T-helper 2 cell treated with Interferon-gamma antibody and Interleukin-4, amounts not matched to agents 5 μg/mL and 100 μg/mL, for 36 hours (primary cell): ENCODE data around the gene KCNIP2.
A peak's percentile ranks its signal among the peaks of the same experiment; 100 is the strongest.
"Not testable (repeated sequence)": the region's sequence is repeated elsewhere in the genome, so short reads cannot be mapped to it uniquely, and the experiment has no call there.

Source experiments
- DNase-seq: peaks from one replicate; pipeline ENCODE4 v3.0.0; 2021; ENCODE audit warnings: low spot score
- H3K27ac Mint-ChIP-seq: one replicate; pipeline ENCODE4 v1.8.0; 2021; ENCODE audit warnings: mild to moderate bottlenecking, mixed read lengths
- H3K27me3 Mint-ChIP-seq: one replicate; pipeline ENCODE4 v1.8.0; 2021; ENCODE audit warnings: low read depth, mixed read lengths
- H3K36me3 Mint-ChIP-seq: one replicate; pipeline ENCODE4 v1.8.0; 2021; ENCODE audit warnings: low read depth, mixed read lengths
- H3K4me1 Mint-ChIP-seq: one replicate; pipeline ENCODE4 v1.8.0; 2021; ENCODE audit warnings: low read depth, mixed read lengths
- H3K4me3 Mint-ChIP-seq: one replicate; pipeline ENCODE4 v1.8.0; 2022; ENCODE audit warnings: mild to moderate bottlenecking, moderate library complexity, mixed read lengths
- H3K9me3 Mint-ChIP-seq: one replicate; pipeline ENCODE4 v1.8.0; 2021; ENCODE audit warnings: mixed read lengths

Gene KCNIP2

DNA sequence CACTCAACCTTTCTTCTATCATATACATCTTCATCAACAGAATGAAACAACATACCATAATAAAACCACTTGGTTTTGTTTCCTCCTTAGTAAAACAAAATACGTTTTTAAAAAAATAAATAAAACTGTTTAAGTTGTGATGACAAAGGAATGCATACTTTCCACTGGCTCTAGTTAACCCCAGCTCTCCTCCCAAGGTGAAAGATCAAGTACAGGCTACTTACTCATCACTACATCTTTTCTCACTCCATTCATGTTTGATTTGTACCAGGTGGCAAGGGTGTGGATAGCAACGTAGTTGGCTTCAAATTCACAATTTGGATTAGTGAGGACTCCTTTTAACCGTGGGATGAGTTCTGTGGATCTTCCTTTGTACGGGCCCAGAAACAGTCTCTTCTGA, 40.1 kb downstream of the KCNIP2 start:
- peaks cover 4% of the 10 kb centered on the region for H3K4me1 Mint-ChIP-seq
- H3K27me3 Mint-ChIP-seq = no peaks in the 10 kb centered on the region
- no peak overlapping the region for H3K4me3 Mint-ChIP-seq
- H3K27ac Mint-ChIP-seq = no peak overlapping the region
- H3K36me3 Mint-ChIP-seq = peaks cover 58% of the 10 kb centered on the region
- no peaks in the 10 kb centered on the region for H3K9me3 Mint-ChIP-seq
- no peak for DNase-seq

GRCh38 chr10:101797403-101798059, 46.1 kb downstream of the KCNIP2 start:
- H3K27me3 Mint-ChIP-seq = no peaks in the 10 kb centered on the region
- H3K4me3 Mint-ChIP-seq = no peak overlapping the region
- peaks cover 7% of the 10 kb centered on the region for H3K4me1 Mint-ChIP-seq
- H3K27ac Mint-ChIP-seq = no peak overlapping the region
- H3K9me3 Mint-ChIP-seq = no peaks in the 10 kb centered on the region
- no peak for DNase-seq
- peaks cover 76% of the 10 kb centered on the region for H3K36me3 Mint-ChIP-seq

GRCh38 chr10:101793526-101793925, 50.1 kb downstream of the KCNIP2 start:
- Mint-ChIP-seq H3K4me1 (peaks cover 4% of the 10 kb centered on the region), H3K4me3 (no peak overlapping the region), H3K9me3 (no peaks in the 10 kb centered on the region), H3K27me3 (no peaks in the 10 kb centered on the region), H3K36me3 (peaks cover 60% of the 10 kb centered on the region), H3K27ac (no peak overlapping the region)
- no peak for DNase-seq

- H3K9me3 Mint-ChIP-seq = no peaks in the 10 kb centered on the region
- H3K27me3 Mint-ChIP-seq = no peaks in the 10 kb centered on the region
- H3K4me1 Mint-ChIP-seq = peaks cover 6% of the 10 kb centered on the region
- peaks cover 49% of the 10 kb centered on the region for H3K36me3 Mint-ChIP-seq
- no peak overlapping the region for H3K27ac Mint-ChIP-seq
- no peak for DNase-seq
- H3K4me3 Mint-ChIP-seq = no peak overlapping the region
Observed at GRCh38 chr10:101789686-101790085, 53.9 kb downstream of the KCNIP2 start.

DNA sequence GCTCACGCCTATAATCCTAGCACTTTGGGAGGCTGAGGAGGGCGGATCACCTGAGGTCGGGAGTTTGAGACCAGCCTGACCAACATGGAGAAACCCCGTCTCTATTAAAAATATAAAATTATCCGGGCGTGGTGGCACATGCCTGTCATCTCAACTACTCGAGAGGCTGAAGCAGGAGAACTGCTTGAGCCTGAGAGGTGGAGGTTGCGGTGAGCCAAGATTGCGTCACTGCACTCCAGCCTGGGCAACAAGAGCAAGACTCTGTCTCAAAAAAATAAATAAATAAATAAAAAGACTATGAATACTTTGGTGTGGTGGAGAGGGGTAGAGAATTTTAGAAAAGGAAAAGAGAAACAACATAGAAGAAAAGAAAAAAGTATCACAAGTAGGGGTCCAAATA, 54.4 kb downstream of the KCNIP2 start:
- not testable (repeated sequence) for H3K27me3 Mint-ChIP-seq, H3K9me3 Mint-ChIP-seq, H3K27ac Mint-ChIP-seq, DNase-seq, H3K4me3 Mint-ChIP-seq, H3K4me1 Mint-ChIP-seq
- peaks cover 48% of the 10 kb centered on the region for H3K36me3 Mint-ChIP-seq

GRCh38 chr10:101785801-101786200, 57.8 kb downstream of the KCNIP2 start:
- Mint-ChIP-seq H3K27me3 (no peaks in the 10 kb centered on the region), H3K27ac (no peak overlapping the region), H3K4me1 (peaks cover 35% of the 10 kb centered on the region), H3K4me3 (no peak overlapping the region), H3K36me3 (peaks cover 36% of the 10 kb centered on the region), H3K9me3 (no peaks in the 10 kb centered on the region)
- no peak for DNase-seq

- peak overlapping the region; percentile 96 for H3K4me3 Mint-ChIP-seq
- peaks cover 32% of the 10 kb centered on the region for H3K36me3 Mint-ChIP-seq
- DNase-seq = no peak
- no peaks in the 10 kb centered on the region for H3K9me3 Mint-ChIP-seq
- peaks cover 36% of the 10 kb centered on the region for H3K4me1 Mint-ChIP-seq
- no peaks in the 10 kb centered on the region for H3K27me3 Mint-ChIP-seq
- H3K27ac Mint-ChIP-seq = peak overlapping the region; percentile 96
Observed at GRCh38 chr10:101784558-101784957, 59.0 kb downstream of the KCNIP2 start.

DNA sequence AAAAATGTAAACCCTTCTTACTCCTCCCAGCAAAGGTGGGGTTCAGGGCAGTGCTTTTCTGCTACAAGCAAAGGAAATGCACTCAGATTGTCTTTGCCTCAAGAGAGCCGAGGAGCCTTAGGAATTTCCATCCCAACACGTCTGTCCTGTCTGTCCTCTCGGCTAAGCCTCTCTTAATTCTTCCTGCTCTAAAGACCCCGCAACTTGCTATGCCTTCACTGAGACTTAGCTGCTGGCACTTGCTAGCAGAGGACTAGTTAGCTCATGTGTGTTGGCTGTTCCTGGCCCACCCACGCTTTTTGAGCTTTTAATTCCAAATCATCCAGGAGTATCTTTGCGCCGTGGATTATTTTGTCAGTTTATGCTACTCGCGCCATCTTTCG, 59.9 kb downstream of the KCNIP2 start:
- Mint-ChIP-seq H3K4me1 (peaks cover 41% of the 10 kb centered on the region), H3K9me3 (no peaks in the 10 kb centered on the region), H3K27ac (peak overlapping the region; percentile 96), H3K36me3 (peaks cover 30% of the 10 kb centered on the region), H3K4me3 (peak overlapping the region; percentile 96), H3K27me3 (peaks cover 5% of the 10 kb centered on the region)
- no peak for DNase-seq

- Mint-ChIP-seq H3K4me3 (peak within 1 kb of the TSS; percentile 96), H3K27ac (peak within 1 kb of the TSS; percentile 96), H3K36me3 (peaks cover 31% of the 10 kb centered on the region), H3K4me1 (peaks cover 42% of the 10 kb centered on the region), H3K27me3 (peaks cover 8% of the 10 kb centered on the region), H3K9me3 (no peaks in the 10 kb centered on the region)
- peak; percentile 87 for DNase-seq
Observed at GRCh38 chr10:101782811-101783735, 60.5 kb downstream of the KCNIP2 start, which contains the start of gene NPM3. Gene NPM3 (minus strand): TSS chr10:101783446. CDS start chr10:101783390, 56 bp downstream.

DNA sequence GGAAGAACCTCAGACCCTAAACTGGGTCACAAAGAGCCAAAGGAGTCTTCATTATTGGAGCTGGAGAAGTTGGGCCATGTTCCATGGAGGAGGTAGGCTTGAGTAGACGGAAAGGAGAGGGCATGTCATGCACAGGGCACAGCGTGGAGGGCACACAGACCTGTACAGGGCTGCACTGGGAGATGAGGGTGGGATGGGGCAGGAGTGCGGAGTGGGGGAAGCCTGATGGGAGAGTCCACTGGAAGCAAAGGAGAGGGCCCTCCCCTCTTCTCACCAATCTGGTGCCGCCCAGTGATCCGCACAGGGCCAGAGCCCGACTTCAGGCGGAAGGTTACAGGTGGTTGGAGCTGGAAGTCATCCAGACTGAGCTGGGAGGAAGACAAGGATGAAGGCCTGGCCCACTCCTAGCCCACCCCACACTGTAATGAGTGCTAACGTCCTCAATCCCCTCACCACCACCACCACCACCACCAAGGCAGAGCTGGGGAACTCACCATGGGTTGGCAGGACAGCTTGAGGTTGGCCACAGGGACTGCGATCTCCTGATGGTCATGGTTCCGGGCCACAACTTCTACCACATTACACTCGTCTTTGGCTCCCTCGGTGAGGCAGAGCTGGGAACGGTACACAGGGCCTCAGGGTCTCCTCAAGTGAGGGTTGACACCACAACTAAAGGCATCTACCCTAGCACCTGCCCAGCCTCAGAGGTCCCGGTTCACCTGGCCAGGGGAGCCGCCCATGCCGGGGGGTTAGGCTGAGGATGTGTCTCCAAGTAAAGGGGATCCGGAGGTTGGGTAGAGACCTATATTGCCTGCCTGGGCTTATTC, 61.4 kb downstream of the KCNIP2 start:
- H3K27ac Mint-ChIP-seq = peak overlapping the region; percentile 50
- H3K4me3 Mint-ChIP-seq = peak overlapping the region; percentile 96
- H3K36me3 Mint-ChIP-seq = peaks cover 30% of the 10 kb centered on the region
- peaks cover 42% of the 10 kb centered on the region for H3K4me1 Mint-ChIP-seq
- no peak for DNase-seq
- H3K9me3 Mint-ChIP-seq = no peaks in the 10 kb centered on the region
- H3K27me3 Mint-ChIP-seq = peaks cover 16% of the 10 kb centered on the region

DNA sequence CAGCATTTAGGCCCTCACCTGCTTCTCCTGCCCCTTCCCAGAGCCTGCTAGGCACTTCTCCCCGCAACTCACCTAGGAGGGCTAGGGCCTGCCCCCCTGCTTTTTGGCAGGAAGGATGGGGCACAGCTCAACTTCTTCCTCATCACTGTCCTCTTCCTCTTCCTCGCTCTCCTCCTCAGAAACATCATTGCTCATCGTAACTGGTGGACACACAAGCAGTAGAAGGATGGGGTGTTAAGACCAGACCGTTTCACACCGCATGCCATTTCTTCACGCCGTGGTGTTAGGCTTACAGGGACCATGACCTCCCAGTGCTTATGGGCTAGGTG, 62.0 kb downstream of the KCNIP2 start:
- Mint-ChIP-seq H3K4me3 (peak overlapping the region; percentile 96), H3K27ac (peak overlapping the region; percentile 50), H3K36me3 (peaks cover 29% of the 10 kb centered on the region), H3K9me3 (no peaks in the 10 kb centered on the region), H3K4me1 (peaks cover 42% of the 10 kb centered on the region), H3K27me3 (peaks cover 22% of the 10 kb centered on the region)
- no peak for DNase-seq

DNA sequence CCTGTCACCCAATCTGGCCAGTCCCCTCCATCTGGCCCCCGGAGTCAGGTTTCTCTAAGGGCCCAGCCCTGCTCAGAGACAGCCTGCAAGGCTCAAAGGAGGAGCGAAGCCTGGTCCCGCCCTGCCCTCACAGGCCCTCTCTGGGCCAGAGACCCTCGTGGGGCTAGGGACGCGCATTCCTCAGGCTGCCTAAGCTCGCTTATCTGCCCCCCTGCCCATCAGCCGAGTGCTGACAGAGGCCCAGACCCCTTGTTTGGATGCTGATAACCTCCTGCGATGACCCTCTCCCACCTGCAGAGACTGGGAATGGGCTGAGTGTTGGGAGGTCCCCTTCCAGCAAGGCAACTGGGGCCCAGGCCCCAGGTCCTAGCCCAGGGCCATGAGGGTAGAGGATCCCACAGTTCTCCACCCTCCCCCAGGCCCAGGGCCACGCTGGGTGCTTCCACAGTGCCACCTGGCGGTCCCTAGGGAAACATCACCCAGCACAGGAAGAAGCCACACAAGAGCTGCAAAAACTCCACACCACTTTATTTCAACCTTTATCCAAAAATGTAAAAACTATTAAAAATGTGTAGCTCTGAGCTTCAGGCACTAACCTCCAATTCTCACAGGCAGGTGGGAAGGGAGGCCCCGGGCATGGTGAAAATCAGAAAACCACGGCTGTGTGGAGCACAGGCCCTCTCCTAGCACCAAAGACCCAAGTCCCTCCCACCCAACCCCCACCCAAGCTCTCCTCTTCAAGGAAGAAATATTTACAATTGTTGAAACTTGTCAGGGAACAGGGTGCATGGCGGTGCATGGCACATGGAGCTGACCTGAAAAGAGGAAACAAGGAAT, 62.6 kb downstream of the KCNIP2 start:
- H3K36me3 Mint-ChIP-seq = peaks cover 27% of the 10 kb centered on the region
- H3K4me3 Mint-ChIP-seq = peak overlapping the region; percentile 47
- H3K27ac Mint-ChIP-seq = no peak overlapping the region
- DNase-seq = peak; percentile 70
- H3K27me3 Mint-ChIP-seq = peaks cover 24% of the 10 kb centered on the region
- H3K4me1 Mint-ChIP-seq = peaks cover 42% of the 10 kb centered on the region
- no peaks in the 10 kb centered on the region for H3K9me3 Mint-ChIP-seq

GRCh38 chr10:101780187-101780817, 63.3 kb downstream of the KCNIP2 start:
- no peak for DNase-seq
- peak overlapping the region; percentile 76 for H3K4me3 Mint-ChIP-seq
- H3K9me3 Mint-ChIP-seq = no peaks in the 10 kb centered on the region
- H3K27me3 Mint-ChIP-seq = peaks cover 24% of the 10 kb centered on the region
- peaks cover 24% of the 10 kb centered on the region for H3K36me3 Mint-ChIP-seq
- H3K4me1 Mint-ChIP-seq = peaks cover 39% of the 10 kb centered on the region
- no peak overlapping the region for H3K27ac Mint-ChIP-seq
